ENCODE data around the gene CAMK1G.

Gene CAMK1G

GRCh38 chr1:209641832-209642172 lies 58.3 kb downstream of the CAMK1G start:
- DNase-seq (ENCODE audit: low read depth) = no peak

- DNase-seq (ENCODE audit: low read depth) = no peak
Observed at GRCh38 chr1:209642816-209643215, 59.3 kb downstream of the CAMK1G start.

GRCh38 chr1:209643285-209644020 lies 59.9 kb downstream of the CAMK1G start:
- DNase-seq (ENCODE audit: low read depth) = peak; percentile 27

DNA sequence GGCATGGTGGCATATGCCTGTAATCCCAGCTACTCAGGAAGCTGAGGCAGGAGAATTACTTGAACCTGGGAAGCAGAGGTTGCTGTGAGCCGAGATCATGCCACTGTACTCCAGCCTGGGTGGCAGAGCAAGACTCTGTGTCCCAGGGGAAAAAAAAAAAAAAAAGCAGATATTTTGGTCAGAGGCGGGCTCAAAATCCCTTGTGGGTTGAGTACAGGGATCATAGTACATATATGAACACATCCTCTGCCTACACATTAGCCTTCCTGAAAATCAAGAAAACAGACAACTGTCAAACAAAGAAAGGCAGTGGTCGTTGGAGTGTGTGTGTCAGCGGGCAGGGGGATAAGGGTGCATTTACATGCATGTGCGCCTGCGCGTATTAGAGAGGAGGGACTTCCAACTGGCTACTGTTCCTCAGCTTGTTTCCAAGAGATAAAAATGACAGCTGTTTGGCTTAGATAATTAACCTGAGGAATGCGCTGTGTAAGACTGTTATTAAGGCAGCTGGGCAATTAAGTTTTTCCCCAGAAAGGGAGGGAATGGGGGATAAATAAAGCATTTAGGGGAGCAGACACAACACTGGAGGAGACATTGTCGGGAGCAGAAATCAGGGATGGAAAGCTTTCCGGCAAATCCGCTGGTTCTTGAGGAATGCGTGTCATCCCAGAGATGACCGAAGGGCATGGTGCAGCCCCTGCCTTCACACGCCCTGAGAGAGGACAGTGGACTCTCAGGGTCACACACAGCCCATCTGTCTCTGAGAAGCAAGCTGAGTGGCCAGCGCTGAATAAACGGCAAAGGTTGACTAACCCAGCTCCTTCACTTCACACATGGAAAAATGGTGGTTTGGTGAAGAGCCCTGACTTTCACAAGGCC lies 62.3 kb downstream of the CAMK1G start:
- DNase-seq (ENCODE audit: low read depth) = no peak

GRCh38 chr1:209646558-209646957 lies 63.0 kb downstream of the CAMK1G start:
- DNase-seq (ENCODE audit: low read depth) = no peak

- peak; percentile 14 for DNase-seq (ENCODE audit: low read depth)
Observed at GRCh38 chr1:209647156-209647555, 63.6 kb downstream of the CAMK1G start.

- peak; percentile 24 for DNase-seq (ENCODE audit: low read depth)
Observed at GRCh38 chr1:209648346-209648745, 64.8 kb downstream of the CAMK1G start.

- DNase-seq (ENCODE audit: low read depth) = peak; percentile 90
Observed at GRCh38 chr1:209648931-209649776, 65.6 kb downstream of the CAMK1G start.

- no peak for DNase-seq (ENCODE audit: low read depth)
Observed at GRCh38 chr1:209650454-209650853, 66.9 kb downstream of the CAMK1G start.

DNA sequence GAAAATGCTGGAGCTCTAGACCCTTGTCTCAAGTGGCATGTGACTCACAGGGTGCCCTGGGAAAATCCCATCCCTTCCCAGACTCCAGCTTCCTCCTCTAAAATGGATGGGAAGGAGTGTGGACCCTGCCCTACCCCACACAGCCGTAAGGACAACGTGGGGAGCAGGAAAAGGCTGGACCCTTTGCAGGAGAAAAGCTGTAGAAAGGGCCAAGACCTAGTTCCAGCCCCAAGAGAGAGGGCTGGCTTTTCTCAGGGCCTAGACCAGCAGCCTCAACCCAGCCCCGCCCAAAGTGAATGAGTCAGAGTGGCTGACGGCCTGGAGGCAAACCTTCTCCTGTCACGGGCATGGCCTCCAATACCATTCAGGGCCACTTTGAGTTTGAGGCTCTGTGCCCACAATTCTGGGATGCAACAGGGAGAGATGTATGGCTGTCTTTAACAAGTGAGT lies 67.6 kb downstream of the CAMK1G start:
- DNase-seq (ENCODE audit: low read depth) = peak; percentile 52

GRCh38 chr1:209652121-209652735 lies 68.7 kb downstream of the CAMK1G start, which contains the start of gene LAMB3:
LAMB3 (minus strand) TSS chr1:209652425; CDS start chr1:209650944, 1,481 bp downstream.
- no peak for DNase-seq (ENCODE audit: low read depth)

GRCh38 chr1:209652873-209653401 lies 69.4 kb downstream of the CAMK1G start:
- no peak for DNase-seq (ENCODE audit: low read depth)

DNA sequence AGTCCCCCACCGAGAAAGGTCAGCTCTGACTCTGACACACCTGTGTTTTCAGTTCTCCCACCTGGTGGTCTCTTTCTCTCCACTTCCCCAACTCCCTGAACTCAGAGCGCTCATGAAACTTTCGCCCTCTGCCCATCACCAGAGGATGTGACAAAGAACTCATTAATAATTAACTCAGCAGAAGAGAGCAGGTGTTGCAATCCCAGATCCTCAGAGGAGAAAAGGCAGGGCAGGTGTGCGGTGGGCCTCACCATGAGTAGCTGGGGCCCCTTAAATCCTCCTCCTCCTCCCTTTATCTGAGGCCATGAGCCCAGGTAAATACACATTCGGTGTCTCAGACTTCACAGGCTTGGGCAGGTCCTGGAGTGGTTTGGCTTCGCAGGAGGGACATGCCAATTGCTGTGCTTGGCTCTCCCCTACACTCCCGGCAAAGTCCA lies 70.4 kb downstream of the CAMK1G start:
- DNase-seq (ENCODE audit: low read depth) = no peak

DNA sequence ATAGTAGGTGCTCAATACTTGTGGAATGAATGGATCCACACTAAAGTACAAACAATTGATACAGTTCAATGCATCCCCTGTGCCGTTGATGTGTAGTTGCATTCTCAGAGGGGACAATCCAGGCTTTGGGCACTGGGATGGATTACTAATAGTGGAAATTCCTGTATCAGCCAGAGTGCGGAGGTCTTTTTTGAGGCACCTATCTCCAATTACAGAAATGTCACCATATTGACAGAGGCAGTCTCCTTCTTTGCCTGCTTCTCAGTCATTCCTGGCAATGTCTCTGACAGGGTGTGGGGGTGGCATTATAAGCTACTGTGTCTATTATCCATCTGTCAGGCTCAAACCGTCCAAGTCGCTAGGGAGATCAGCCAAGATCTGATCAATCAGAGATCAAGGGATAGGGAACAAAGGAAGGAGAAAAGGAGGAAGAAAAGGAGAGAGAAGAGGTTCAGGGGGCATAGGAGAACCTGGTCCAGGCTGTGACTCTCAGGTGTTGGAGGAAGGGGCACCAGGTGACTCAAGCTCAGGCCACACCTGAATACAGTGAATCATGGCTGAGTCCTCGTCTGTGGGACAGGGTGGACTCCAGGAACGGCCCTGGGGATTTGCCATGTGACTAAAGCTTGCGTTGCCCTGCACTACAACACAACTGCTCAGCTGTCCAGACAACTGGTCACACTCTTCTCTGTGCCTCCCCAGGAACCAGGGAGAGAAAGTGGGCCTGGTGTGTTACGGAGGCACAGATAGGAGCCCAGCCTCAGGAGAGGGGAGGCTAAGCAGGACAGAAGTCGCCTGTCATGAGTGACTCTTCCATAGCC lies 72.1 kb downstream of the CAMK1G start:
- DNase-seq (ENCODE audit: low read depth) = no peak

- no peak for DNase-seq (ENCODE audit: low read depth)
Observed at GRCh38 chr1:209657140-209657879, 73.8 kb downstream of the CAMK1G start.

GRCh38 chr1:209657918-209658317 lies 74.4 kb downstream of the CAMK1G start:
- no peak for DNase-seq (ENCODE audit: low read depth)

GRCh38 chr1:209659909-209660308 lies 76.4 kb downstream of the CAMK1G start:
- DNase-seq (ENCODE audit: low read depth) = no peak

DNA sequence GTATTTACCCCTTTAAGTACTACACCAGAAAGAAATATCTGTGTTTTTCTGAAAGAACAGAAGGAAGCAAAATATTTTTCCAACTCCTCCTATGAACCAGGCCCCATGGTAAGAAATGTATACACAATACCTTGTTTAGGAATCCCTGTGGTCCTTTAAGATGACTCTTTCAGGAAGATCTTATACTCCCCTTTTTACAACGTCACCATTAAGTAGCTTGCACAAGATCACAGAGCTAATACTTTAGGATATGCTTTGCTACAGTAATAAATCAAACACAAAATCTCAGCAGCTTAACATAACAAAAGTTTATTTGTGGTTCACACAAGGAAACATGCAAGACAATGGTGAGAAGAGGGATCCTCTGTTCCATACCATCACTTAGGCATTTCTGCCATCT lies 77.6 kb downstream of the CAMK1G start:
- no peak for DNase-seq (ENCODE audit: low read depth)

- no peak for DNase-seq (ENCODE audit: low read depth)
Observed at GRCh38 chr1:209662879-209663327, 79.4 kb downstream of the CAMK1G start.

All from fibroblast of gingiva (primary cell).